HG03571 (cell line): ENCODE results near the gene CXCL14.

ENCODE experiments used
- ATAC-seq: cut with Tn5 transposase; IDR thresholded peaks from one replicate; pipeline ENCODE4 v1.9.1; 2021; ENCODE audit not compliant: unreplicated experiment

Gene CXCL14

DNA sequence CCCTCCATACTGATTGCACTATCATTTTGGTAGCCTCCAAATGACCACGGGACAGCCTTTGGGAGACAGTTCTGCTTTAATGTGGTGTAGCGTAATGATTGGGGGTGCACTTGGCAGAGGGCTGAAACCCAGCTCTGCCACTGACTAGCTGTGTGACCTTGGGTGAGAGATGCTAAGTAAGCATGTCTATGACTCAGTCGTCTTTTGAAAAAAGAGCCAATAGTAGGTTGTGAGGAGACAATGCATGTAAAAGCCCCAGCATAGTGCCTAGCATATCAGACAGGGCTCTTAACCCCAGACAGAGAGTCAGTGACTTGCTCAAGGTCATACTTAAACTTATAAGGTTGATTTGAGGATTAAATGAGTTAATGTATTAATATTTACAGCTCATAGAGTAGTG is 18.0 kb upstream of the CXCL14 start:
- ATAC-seq: no peak

DNA sequence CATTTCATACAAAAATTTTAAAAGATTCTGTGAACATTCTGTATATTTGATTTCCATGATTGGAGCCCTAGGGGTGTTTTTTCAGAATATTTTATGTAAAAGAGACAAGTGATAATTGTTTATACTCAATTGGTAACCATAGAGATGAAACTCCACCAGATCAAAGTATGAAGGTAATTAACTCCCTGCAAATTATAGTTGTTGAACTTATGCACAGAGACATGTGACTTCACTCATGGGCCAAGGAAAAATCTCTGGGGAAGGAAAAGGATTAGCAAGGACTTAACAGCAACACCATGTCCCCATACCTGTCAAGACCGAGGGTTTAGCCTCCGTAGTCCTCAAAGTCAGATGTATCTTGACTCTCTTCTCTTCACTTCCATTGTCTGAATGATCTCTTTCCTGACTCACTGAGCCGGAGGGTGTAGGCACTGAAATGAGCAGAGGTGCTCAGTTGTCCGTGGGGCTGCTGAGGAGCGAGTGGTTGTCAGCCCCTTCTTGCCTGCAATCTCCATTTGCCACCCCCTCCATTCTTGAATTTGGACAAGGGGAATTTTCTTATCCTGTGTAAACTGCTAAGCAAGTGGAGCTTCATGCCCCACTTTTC is 17.5 kb upstream of the CXCL14 start:
- ATAC-seq: no peak

DNA sequence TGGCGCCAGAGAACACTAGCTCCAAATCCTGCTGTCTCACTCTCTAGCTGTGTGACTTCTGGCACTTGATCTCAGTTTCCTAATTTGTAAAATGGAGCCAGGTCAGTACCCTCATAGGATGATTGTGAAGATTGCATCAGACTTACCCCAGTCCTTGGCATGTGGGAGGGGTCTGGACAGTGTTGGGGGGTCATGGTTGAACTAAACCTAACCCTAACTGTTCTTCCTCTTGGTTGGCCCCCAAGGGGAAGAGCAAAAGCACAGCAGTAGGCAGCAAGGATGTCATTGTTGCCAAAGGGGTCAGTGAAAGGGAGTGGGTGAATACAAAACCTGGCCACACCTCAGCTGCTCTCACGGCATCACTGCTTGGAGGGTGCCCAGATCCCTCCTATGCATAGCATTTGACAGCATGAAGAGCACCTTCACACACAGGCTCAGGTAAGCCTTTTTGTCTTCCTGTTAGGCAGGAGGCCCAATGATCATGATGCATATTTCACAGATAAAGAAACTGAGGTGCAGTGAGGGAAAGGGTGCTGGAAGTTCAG is 15.7 kb upstream of the CXCL14 start:
- ATAC-seq: no peak

DNA sequence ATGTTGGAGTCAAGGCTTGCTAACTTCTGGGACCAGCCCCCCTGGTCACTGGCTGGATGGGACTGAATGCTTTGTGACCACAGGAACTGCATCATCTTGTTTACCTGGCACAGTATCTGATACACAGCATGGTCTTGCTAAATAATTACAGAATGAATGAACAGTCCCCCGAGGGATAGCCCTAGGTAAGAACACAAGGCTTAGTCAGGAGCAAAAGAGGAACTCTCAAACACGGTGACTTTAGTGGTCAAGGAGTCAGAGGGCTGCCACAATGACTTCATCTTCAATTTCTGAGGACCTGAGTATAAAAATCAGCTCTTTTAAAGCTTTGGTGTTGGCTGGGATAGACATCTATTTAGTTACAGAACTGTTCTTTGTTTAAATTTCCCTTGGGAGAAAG is 15.1 kb upstream of the CXCL14 start:
- ATAC-seq: no peak

DNA sequence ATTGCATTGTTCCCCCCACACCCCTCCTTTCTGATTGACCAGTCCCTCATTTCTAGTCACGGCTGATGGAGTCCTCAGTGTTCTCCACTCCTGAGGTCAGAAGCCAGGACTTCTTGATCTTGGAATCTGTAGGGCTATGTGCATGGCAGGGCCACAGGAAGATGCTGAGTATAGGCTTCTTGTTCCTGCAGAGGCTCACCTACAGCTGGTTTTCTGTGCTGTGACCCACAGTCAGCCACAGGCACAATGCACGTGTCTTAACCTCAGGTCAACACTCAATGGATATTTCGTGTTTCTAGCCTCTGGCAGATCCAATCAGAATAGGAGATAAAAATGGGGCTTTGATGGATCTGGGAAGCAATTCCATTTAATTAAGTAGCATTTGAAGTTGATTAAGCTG is 14.3 kb upstream of the CXCL14 start:
- no peak for ATAC-seq

DNA sequence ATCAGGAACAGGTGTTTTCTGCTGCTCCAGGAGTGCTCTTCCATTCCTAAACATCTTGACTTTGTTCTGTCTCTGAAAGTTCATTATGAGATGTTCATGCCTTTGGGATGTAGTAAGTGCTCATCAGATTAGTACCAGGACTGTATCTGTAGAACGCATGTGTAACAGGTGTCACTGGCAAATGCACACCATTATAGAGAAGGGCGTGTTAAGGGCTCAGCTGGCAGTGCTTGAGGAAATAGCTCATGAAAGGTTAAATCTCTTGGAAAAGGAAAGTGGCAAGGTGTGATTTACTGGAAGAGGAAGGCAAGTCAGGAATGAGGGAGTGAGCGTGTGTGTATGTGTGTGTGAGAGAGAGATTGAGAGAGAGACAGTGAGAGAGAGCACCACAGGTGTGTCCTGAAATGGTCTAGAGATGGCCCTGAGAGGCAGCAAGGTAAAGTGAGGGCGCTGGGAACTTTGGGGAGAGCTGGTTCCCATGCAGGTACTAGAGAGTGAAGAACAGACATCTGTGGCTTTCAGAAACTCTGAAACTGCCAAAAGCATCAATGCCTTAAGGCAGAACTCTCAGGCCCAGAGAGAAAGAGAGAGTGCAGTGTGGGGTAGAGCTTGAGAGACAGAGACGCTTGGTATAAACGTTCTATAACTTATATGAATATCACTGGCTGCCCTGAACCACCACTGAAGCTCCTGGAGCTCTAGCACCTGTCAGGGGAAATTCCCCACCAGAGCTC is 13.7 kb upstream of the CXCL14 start:
- no peak for ATAC-seq

DNA sequence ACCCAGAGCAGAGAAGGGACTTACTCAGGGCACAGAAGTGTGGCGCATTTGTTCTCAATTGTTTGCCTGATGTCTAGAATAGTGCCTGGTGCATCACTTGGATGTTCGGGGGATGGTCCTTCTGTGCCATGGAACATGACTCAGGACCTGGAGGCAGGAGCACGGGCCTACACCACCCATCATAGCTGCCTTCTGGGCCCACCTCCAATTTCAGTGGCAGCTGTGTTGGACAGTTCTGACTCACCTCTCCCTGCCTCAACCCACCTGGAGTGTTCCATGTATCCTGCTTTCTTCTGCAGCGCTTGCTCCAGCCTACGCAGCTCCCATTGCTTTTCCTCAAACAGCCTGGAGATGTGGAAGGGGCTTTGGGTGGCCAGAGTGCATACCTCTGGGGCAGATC is 12.5 kb upstream of the CXCL14 start:
- ATAC-seq: no peak

DNA sequence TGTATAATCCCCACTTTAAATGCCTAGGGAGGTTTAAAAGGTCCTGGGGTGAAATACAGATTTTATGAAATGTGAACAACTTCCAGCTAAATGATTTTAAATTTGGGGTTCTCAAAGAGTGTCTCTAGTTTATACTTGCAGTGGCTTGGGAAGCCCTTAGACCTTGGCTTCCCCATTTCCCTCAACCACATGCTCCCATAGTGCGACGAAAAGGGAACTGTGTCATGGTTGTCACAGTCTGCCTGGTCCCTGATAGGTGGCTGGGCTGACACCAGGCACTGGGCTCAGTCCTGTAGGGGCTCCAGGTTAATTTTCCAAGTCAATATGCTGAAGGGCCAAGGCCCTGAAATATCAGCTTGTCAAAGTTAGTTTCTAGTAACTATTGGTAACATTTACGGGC is 10.4 kb upstream of the CXCL14 start:
- ATAC-seq: no peak

- ATAC-seq: no peak
Measured at GRCh38 chr5:135587721-135588663, 9.2 kb upstream of the CXCL14 start.

GRCh38 chr5:135584918-135585317 is 6.1 kb upstream of the CXCL14 start:
- no peak for ATAC-seq

DNA sequence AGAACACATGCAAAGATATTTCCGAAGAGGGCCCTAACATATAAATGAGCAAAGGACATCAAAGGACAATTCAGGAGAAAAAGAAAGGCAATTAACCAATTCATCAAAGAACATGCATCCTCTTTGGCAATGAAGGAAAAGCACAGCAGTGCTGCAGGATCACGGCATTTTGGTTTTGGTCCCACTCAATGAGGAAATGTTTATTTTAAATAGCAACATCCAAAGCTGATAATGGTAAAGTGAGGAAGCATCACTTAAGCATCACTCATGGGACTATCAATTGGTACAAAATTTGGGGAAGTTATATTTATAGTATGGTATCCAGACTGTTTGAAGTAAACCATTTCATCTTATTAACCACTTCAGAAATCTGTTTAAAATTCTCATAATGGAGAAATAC is 5.5 kb upstream of the CXCL14 start:
- ATAC-seq: no peak

DNA sequence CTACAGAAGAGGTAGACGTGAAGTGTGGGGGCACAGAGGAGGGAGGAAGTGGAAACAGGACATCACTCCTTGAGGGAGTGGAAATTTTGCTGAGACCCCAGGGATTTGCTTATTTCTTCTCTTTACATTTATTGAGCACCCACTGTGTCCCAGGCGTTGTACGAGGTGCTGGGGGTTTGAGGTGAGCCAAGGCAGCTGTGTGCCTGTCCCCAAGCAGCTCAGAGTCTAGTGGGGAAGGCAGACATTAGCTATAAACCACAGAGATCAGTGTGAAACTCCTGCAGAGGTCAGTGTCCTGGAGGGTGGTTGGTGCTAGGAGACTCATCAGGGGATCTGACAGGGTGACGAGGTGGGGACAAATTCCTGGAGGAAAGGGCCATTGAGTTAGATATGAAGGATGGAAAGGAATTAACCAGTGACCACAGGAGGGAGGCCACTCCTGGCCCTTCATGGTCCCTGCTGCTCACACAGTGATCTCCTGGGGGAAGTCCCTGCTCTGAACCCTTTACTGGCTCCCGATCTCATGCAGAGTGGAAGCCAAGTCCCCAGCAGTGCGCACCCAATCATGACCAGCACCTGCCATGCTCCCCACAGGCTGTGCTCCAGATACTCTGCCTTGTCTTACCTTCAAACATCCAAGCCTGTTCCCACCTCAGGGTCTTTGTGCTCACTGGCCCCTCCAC is 3.4 kb upstream of the CXCL14 start:
- no peak for ATAC-seq

GRCh38 chr5:135578305-135578684 is 496 bp downstream of the CXCL14 start:
- no peak for ATAC-seq

DNA sequence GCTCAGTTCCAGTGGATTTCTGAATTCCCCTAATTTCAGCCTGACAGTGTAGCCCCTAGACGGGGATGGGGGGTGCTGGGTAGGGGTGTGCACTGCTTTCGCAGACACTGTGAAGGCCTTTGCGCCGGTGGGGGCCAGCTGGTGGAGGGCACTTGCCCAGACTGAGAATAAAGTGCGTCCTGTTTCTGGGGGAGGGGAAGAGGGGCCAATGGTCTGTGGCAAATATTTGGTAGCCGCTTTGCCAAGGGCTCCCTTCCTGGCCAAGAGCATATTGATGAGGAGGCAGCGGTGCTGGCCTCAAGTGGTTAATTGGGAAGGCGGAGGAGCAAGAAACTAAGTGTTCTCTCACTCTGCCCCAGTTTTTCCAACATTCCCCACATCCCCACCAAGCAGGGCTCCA is 1.4 kb downstream of the CXCL14 start:
- no peak for ATAC-seq

DNA sequence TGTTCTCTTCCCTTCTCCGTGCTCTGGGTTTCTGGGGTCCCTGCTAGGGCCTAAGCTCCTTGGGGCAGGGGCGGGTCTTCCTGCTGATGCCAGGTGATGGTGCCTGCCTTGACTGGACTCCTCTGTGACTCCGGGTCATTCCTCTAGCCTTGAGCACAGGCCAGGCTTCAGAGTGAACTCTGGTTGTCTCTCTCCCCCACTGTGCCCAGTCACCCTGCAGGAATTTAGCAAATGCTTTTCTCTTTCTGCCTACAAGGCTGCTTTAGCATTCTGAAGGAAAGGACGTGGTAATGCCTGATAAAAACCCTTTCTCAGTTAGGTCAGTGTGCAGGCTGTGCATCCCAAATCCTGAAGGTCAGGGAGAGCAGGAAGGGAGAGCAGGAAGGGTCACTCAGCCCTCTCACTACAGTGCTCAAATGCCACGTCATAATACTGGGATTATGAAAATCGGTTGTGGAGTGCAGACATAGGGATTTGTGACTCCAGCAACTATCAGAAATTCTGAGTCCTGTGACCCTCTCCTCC is 2.7 kb downstream of the CXCL14 start:
- no peak for ATAC-seq

DNA sequence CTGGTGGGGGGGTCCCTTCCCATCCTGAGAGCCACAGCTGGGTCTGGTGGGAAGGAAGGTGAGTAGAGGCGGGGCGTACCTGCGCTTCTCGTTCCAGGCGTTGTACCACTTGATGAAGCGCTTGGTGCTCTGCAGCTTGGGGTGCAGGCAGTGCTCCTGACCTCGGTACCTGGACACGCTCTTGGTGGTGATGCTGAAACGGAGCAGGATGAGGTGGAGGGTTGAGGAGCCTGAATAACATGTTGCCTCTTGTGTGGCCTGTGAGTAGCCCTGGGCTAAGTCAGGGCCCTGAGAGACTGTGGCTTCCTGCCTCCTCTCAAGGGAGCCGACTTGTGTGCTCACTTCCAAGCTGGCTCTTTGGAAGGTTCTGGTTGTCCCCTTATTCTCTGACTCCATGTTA is 4.3 kb downstream of the CXCL14 start:
- no peak for ATAC-seq

DNA sequence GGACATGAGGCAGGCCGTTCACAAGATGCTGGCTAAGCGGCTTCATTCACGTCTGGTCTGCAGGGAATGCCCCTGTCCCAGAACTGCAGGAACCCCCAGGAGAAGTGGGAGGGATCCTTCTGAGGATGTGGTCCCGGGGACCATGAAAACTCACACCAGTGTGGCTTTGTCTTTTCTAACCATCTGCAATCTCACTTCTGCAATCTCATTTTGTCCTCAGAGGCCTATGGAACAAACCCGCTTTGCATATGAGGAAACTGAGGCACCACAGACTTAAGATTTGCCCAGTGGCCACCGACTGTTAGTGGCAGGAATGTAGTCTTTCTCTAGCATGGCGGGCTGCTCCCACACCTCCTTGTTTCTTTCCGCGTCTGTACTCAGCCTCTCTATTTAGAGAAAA is 6.9 kb downstream of the CXCL14 start:
- no peak for ATAC-seq

GRCh38 chr5:135571066-135571609 is 7.7 kb downstream of the CXCL14 start:
- ATAC-seq: no peak

DNA sequence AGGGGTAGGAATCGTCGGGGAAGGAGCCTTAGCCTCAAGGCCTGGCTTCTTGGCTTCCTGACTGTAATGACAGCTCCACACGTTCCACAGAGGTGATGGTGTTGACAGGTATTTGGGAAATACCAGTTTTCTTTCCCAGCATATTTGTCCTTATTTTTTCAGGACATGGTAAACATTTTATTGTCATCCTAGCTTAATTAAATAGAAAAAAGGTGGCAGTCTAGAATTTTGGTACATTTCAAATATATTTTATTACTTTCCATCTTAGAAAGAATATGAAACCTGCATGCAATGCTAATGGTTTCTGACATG is 8.4 kb downstream of the CXCL14 start:
- ATAC-seq: no peak

DNA sequence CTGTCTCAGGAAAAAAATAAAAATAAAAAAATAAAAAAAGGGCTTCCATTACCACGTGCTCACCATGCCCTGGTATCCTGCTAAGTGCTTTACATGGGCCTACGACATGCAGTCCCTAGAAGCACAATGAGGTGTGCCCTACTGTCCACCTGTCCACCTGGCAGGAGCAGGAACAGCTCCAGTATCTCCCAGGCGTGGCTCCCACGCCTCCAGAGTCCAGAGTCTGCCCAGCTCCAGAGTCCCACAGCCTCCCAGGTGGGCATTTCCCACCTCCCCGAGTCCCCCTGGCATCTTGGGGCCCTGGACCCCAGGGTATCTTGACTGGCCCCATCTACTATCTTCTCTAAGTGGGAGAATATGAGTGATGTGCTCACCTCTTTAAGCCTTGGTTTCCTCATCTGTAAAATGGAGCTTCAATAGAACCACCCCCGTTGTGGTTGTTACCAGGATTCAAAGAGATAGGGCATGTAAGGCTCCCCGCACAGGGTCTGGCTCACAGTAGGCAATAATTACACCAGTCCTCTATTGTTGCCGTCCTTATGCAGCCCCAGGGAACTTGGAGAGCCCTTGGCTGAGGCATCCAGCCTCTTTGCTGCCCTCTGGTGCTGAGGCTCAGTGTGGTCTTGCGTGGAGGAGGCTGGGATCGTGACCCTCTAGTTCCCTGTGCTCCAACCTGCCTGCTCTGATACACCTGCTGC is 8.9 kb downstream of the CXCL14 start:
- ATAC-seq: no peak
